GM18517 (cell line): ENCODE data around the gene PRDM8.
"Not testable (repeated sequence)": the region's sequence is repeated elsewhere in the genome, so short reads cannot be mapped to it uniquely, and the experiment has no call there.

Source experiments
- ATAC-seq: cut with Tn5 transposase; IDR thresholded peaks from one replicate; pipeline ENCODE4 v1.9.1; 2021; ENCODE audit warnings: mild to moderate bottlenecking, moderate library complexity; ENCODE audit not compliant: unreplicated experiment

PRDM8 gene

DNA sequence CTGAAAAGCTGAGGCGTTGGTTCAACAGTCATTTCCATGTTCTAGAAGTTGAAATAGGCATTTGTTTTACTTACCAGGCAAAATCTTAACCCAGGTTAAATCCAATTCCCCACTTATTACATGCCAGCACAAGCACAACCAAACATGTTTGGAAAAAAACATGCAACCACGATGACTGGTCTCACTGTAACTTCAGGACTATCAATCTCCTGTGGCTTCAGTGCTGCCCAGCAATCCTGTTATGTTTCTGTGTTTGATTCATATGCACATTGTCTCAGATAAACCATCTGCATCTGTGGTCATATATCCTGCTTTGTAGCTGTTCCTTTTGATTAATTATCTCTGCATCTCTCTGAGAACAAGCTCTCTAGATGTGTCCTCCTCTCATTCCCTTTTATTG is 28.3 kb downstream of the PRDM8 start:
- ATAC-seq, result no peak

DNA sequence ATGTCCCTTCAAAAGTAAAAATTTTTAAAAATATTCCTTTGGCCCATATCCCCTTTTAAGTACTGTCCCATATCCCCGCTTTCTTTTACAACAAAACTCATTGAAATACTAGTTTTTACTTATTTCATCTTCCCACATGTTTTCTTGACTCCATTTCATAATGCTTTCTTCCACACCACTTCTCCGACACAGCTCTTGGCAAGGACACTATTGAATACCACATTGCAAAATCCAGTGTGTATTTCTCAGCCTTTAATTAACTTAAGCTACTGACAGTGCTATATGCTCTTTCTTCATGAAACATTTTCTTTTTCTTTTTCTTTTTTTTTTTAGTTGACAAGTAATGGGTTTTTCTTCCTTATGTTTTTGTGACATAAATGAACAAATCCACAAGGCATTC is 28.8 kb downstream of the PRDM8 start:
- ATAC-seq, result no peak

DNA sequence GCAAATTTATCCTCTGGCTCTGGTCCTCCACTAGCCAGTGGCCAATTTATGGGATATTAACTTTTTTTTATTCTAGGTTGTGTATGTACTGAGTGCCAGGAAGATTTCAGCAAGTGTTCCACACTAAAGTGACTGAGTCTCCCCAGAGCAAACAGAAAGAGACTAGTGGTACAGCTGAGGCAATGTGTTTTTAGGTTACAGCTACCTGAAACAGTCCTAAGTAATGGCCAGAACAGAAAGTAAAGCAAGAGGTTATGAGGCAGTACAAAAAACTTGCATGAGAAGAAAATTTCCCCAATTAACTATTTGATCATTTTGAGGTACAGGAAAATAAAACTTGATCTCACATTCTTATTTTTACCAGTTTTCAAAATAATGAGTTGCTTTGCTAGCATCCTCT is 31.2 kb downstream of the PRDM8 start:
- no peak for ATAC-seq

GRCh38 chr4:80229128-80229527 is 31.8 kb downstream of the PRDM8 start:
- ATAC-seq, result no peak

- peak; percentile 43 for ATAC-seq
These were observed 32.3 kb downstream of the PRDM8 start for GRCh38 chr4:80229590-80229989.

GRCh38 chr4:80231180-80231579 is 33.9 kb downstream of the PRDM8 start:
- ATAC-seq, result no peak

GRCh38 chr4:80232707-80233370 is 35.5 kb downstream of the PRDM8 start:
- no peak for ATAC-seq

DNA sequence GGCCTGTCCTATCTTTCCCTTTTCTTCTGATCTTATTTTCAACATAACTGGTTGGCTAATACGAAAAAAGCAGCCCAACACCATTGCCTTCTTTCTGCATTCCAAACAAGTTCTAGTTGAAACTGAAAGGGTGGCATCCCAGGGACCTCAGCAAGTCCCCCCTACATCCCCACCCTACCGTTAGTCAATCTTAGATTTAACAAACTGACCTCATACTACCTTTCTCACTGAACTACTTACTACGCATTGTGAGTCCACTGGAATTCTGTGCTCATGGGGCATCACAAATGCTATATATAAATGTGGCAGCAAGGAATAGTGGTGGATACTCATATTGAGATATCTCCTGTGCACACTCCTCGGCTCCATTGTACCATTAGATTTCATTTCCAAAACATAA is 36.1 kb downstream of the PRDM8 start:
- no peak for ATAC-seq

GRCh38 chr4:80235451-80235850 is 38.1 kb downstream of the PRDM8 start:
- no peak for ATAC-seq

GRCh38 chr4:80237992-80238391 is 40.7 kb downstream of the PRDM8 start:
- no peak for ATAC-seq

DNA sequence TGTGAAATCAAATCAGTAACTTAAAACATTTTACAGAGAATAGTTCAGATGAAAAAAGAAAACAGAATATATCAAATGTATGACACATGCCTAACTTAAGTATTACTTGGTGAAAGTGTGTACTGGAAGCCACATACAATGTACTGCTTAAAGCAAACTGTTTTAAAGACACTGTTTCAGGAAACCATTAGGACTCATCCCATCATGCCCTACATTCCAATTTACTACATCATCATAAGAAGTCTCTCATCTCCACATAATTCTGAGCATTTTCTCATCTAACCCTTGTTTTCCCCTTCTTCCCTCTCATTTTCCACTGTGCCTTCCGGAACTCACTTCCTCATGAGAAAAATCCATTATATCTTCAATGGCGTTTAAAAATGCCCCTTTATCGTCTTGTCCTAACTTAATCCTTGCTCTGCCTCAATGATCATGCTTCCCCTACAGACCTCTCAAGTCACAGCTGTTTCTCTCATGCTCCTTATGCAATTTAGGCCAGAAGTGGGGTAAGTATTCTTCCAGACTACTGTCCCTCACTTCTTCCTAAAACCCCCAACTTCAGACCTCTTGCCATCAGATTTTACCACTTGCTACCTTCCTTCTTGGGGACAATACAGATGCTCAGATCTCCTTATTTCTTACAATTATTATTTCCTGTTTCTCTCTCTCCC is 42.3 kb downstream of the PRDM8 start:
- no peak for ATAC-seq

- ATAC-seq, result no peak
These were observed 43.7 kb downstream of the PRDM8 start for GRCh38 chr4:80240976-80241375.

GRCh38 chr4:80243274-80244018 is 46.1 kb downstream of the PRDM8 start:
- no peak for ATAC-seq

DNA sequence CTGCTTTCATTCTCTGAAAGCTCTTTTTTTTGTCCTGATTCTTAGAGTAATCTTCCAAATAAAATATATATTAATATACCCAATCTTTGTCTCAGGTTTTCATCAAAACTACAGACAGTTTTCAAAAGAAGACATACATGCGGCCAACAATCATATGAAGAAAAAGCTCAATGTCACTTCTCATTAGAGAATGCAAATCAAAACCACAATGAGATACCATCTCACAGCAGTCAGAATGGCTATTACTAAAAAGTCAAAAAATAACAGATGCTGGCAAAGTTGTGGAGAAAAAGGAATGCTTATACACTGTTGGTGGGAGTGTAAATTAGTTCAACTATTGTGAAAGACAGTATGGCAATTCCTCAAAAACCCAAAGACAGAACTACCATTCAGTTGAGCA is 50.2 kb downstream of the PRDM8 start:
- not testable (repeated sequence) for ATAC-seq

- ATAC-seq, result no peak
These were observed 51.8 kb downstream of the PRDM8 start for GRCh38 chr4:80249144-80249543.

DNA sequence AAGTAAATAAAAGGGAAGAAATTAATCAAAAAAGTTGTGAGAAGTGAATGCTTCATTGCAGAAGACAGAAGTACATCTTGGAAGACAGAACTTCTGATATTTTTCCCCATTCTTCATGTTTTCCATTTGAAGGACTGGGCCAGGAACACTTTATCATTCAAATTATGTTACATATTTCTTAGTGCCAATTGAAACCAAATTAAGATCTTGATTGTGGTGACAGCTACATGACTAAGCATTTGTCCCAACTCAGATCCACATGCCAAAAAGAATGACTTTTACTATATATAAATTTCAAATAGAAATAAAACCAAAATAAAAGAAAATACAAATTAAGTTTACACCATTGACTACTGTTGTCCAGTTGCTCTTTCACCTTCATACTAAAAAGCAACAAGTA is 55.1 kb downstream of the PRDM8 start:
- ATAC-seq, result no peak

- no peak for ATAC-seq
These were observed 55.6 kb downstream of the PRDM8 start for GRCh38 chr4:80252953-80253352.

DNA sequence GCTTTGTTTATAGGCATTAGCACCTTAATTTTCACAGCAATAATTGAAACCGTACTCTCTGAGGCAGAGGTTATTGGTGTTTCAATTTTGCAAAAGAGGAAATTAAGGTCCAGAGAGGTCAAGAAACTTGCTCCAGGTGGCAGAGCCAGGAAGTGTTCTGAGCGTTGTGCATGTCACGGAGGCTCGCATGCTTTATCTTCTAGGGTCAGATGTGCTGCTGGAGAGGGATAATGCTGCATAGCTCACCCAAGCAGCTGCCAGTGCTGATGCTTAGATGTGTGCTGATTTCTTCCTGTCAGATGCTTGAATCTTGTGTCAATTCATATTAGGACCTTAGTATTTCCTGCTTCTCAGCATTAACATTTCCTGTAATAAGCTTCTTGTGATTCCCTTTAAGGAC is 56.2 kb downstream of the PRDM8 start:
- no peak for ATAC-seq
